Measurements from ENCODE around the gene GFRA1. TPM values are rescaled to one million over a fixed set of nuclear protein-coding genes. Genes with fewer than 3 reads are reported as not detected.
"Not testable (repeated sequence)": the region's sequence is repeated elsewhere in the genome, so short reads cannot be mapped to it uniquely, and the experiment has no call there.

The GFRA1 gene
- total RNA-seq, 4 donors from 2014 or later: 2.6 to 75.1 (median 48.0) TPM

- no peak overlapping the region for H3K4me3 ChIP-seq
- no peak for TF ChIP-seq CTCF (IDR thresholded peaks at IDR 0.05)
- TF ChIP-seq POLR2A (IDR thresholded peaks at IDR 0.05): no peak
- H3K4me1 ChIP-seq: no peaks in the 10 kb centered on the region
- no peaks in the 10 kb centered on the region for H3K36me3 ChIP-seq
- no peaks in the 10 kb centered on the region for H3K9me3 ChIP-seq
- no peak for DNase-seq
- intact Hi-C loops (cut with DNase I; ENCODE audit: low total_unique reads): no loop called here
- H3K27ac ChIP-seq: no peak overlapping the region
- H3K27me3 ChIP-seq: no peaks in the 10 kb centered on the region
Observed at GRCh38 chr10:116059320-116059719, 213.7 kb downstream of the GFRA1 start.

- no peaks in the 10 kb centered on the region for H3K36me3 ChIP-seq
- H3K27ac ChIP-seq: no peak overlapping the region
- no peaks in the 10 kb centered on the region for H3K27me3 ChIP-seq
- H3K9me3 ChIP-seq: no peaks in the 10 kb centered on the region
- peak; percentile 39 to 49 for DNase-seq
- no peaks in the 10 kb centered on the region for H3K4me1 ChIP-seq
- intact Hi-C loops (cut with DNase I; ENCODE audit: low total_unique reads): no loop called here
- TF ChIP-seq CTCF (IDR thresholded peaks at IDR 0.05) (no peak), POLR2A (IDR thresholded peaks at IDR 0.05) (no peak)
- no peak overlapping the region for H3K4me3 ChIP-seq
Observed at GRCh38 chr10:116056445-116057293, 216.3 kb downstream of the GFRA1 start.

GRCh38 chr10:116055917-116056252, 217.1 kb downstream of the GFRA1 start:
- no peak overlapping the region for H3K27ac ChIP-seq
- H3K4me1 ChIP-seq: no peaks in the 10 kb centered on the region
- no peak overlapping the region for H3K4me3 ChIP-seq
- H3K27me3 ChIP-seq: no peaks in the 10 kb centered on the region
- no peaks in the 10 kb centered on the region for H3K36me3 ChIP-seq
- DNase-seq: no peak
- TF ChIP-seq POLR2A (IDR thresholded peaks at IDR 0.05) (no peak), CTCF (IDR thresholded peaks at IDR 0.05) (no peak)
- no peaks in the 10 kb centered on the region for H3K9me3 ChIP-seq
- intact Hi-C loops (cut with DNase I; ENCODE audit: low total_unique reads): no loop called here

GRCh38 chr10:116055252-116055916, 217.6 kb downstream of the GFRA1 start:
- no peaks in the 10 kb centered on the region for H3K9me3 ChIP-seq
- no peak for DNase-seq
- intact Hi-C loops (cut with DNase I; ENCODE audit: low total_unique reads): no loop called here
- no peak overlapping the region for H3K4me3 ChIP-seq
- H3K27me3 ChIP-seq: no peaks in the 10 kb centered on the region
- H3K27ac ChIP-seq: no peak overlapping the region
- H3K36me3 ChIP-seq: no peaks in the 10 kb centered on the region
- TF ChIP-seq CTCF (IDR thresholded peaks at IDR 0.05): no peak
- no peak for TF ChIP-seq POLR2A (IDR thresholded peaks at IDR 0.05)
- no peaks in the 10 kb centered on the region for H3K4me1 ChIP-seq

GRCh38 chr10:116053910-116054309, 219.1 kb downstream of the GFRA1 start:
- Histone ChIP-seq H3K4me1 (no peaks in the 10 kb centered on the region), H3K4me3 (no peak overlapping the region), H3K36me3 (no peaks in the 10 kb centered on the region), H3K9me3 (no peaks in the 10 kb centered on the region), H3K27ac (no peak overlapping the region), H3K27me3 (no peaks in the 10 kb centered on the region)
- TF ChIP-seq CTCF (IDR thresholded peaks at IDR 0.05) (no peak), POLR2A (IDR thresholded peaks at IDR 0.05) (no peak)
- no peak for DNase-seq
- intact Hi-C loops (cut with DNase I; ENCODE audit: low total_unique reads): no loop called here

GRCh38 chr10:116053009-116053730, 219.8 kb downstream of the GFRA1 start:
- H3K4me3 ChIP-seq; H3K4me1 ChIP-seq; H3K27me3 ChIP-seq; H3K27ac ChIP-seq; H3K36me3 ChIP-seq; intact Hi-C loops (cut with DNase I; ENCODE audit: low total_unique reads); H3K9me3 ChIP-seq; DNase-seq: not testable (repeated sequence)

GRCh38 chr10:116052522-116052921, 220.5 kb downstream of the GFRA1 start:
- H3K4me3 ChIP-seq; H3K4me1 ChIP-seq; H3K27me3 ChIP-seq; intact Hi-C loops (cut with DNase I; ENCODE audit: low total_unique reads); H3K9me3 ChIP-seq; H3K27ac ChIP-seq; H3K36me3 ChIP-seq; DNase-seq: not testable (repeated sequence)
